K562 (cell line): ENCODE measurements around the gene RGS3. TPM values are rescaled to one million over a fixed set of nuclear protein-coding genes. Genes with fewer than 3 reads are reported as not detected.
A peak's percentile ranks its signal among the peaks of the same experiment; 100 is the strongest.
"Not testable (repeated sequence)": the region's sequence is repeated elsewhere in the genome, so short reads cannot be mapped to it uniquely, and the experiment has no call there.

Experiments
- ATAC-seq: fragments of 200-7000 bp; cut with Tn5 transposase; 3 replicates; pipeline ENCODE4 v1.9.1; 2020; ENCODE audit warnings: moderate library complexity
- BruUV-seq: library from RNA; stranded (reverse); fragments of 400-500 nt; replicated peaks from 2 replicates; lab custom pipeline; 2021; lab: Mats Ljungman, UMichigan
- CTCF ChIA-PET: fragments of 300-600 bp; formaldehyde crosslinking; extraction: SDS; loops from one replicate; lab custom pipeline; 2021; ENCODE audit warnings: low intra/inter-chr PET ratio; lab: Yijun Ruan, JAX
- POLR2A ChIA-PET: fragments of 300-600, 350-650 bp; sonication (Branson Sonifier 250); formaldehyde crosslinking; extraction: SDS; loops from one replicate; lab custom pipeline; 2021; ENCODE audit warnings: antibody characterized with exemption, inconsistent platforms; lab: Yijun Ruan, JAX
- DNase-seq, 4 experiments: peaks; one replicate each; pipeline versions ENCODE4 v3.0.0 to v3.0.0-alpha.2; 2011 to 2018; ENCODE audit warnings: low spot score in 3 of 4, mixed read lengths in 3 of 4; ENCODE audit errors: extremely low read depth in 1 of 4
- FAIRE-seq: peaks from 2 replicates; lab custom pipeline; 2011; peaks lifted over from hg19 to GRCh38; lab: Jason Lieb, UNC
- H2AFZ ChIP-seq: 2 replicates; pipeline ENCODE4 v1.6.0; 2011; ENCODE audit warnings: low read depth, low read length, control low read depth, inconsistent platforms
- H3K27ac ChIP-seq: fragments of 200-600 bp; 3 replicates; pipeline ENCODE4 v1.8.0; 2011; ENCODE audit warnings: low read depth, mild to moderate bottlenecking, control low read depth, inconsistent platforms, low read length, moderate library complexity, mixed read lengths; ENCODE audit errors: extremely low read depth
- H3K27me3 ChIP-seq, 2 experiments: fragments of 300-600 bp in 1 of 2; 2 replicates in 1 of 2; 3 replicates in 1 of 2; pipeline versions ENCODE4 v1.6.0 to v1.8.0; 2011; ENCODE audit warnings: inconsistent platforms in 2 of 2, low read length in 2 of 2, mild to moderate bottlenecking in 1 of 2, mixed read lengths in 1 of 2, moderate library complexity in 1 of 2; ENCODE audit not compliant: control insufficient read depth in 2 of 2, insufficient read depth in 2 of 2
- H3K36me3 ChIP-seq: fragments of 300-600 bp; 3 replicates; pipeline ENCODE4 v1.8.0; 2011; ENCODE audit warnings: mild to moderate bottlenecking, low read length, inconsistent platforms; ENCODE audit not compliant: control insufficient read depth, insufficient read depth
- H3K4me1 ChIP-seq, 2 experiments: fragments of 200-600 bp in 1 of 2; replicated peaks in 1 of 2; 2 replicates in 1 of 2; 3 replicates in 1 of 2; pipeline versions ENCODE4 v1.5.1 to v1.8.0; 2011; ENCODE audit warnings: inconsistent platforms in 2 of 2, low read length in 2 of 2, mild to moderate bottlenecking in 1 of 2, mixed read lengths in 1 of 2, moderate library complexity in 1 of 2; ENCODE audit not compliant: control insufficient read depth in 2 of 2, insufficient read depth in 2 of 2
- H3K4me2 ChIP-seq: 2 replicates; pipeline ENCODE4 v1.6.1; 2011; ENCODE audit warnings: low read length, control low read depth, inconsistent platforms, mixed read lengths; ENCODE audit not compliant: insufficient read depth
- H3K4me3 ChIP-seq: fragments of 200-600 bp; sonication (generic), shearing (Covaris generic); 2 replicates; pipeline ENCODE4 v1.5.1; 2016; ENCODE audit warnings: control low read depth, inconsistent platforms
- H3K79me2 ChIP-seq: fragments of 200-600 bp; 3 replicates; pipeline ENCODE4 v1.8.0; 2011; ENCODE audit warnings: low read length, inconsistent platforms; ENCODE audit not compliant: control insufficient read depth, insufficient read depth
- H3K9ac ChIP-seq, 2 experiments: 2 replicates each; pipeline versions ENCODE4 v1.6.0 to v1.6.1; 2011; ENCODE audit warnings: low read depth in 2 of 2, low read length in 2 of 2, control low read depth in 1 of 2, inconsistent platforms in 1 of 2, mild to moderate bottlenecking in 1 of 2, mixed read lengths in 1 of 2; ENCODE audit not compliant: insufficient read depth in 1 of 2
- H3K9me1 ChIP-seq: one replicate; pipeline ENCODE4 v1.6.0; 2011; ENCODE audit warnings: inconsistent platforms, mild to moderate bottlenecking, low read length, moderate library complexity; ENCODE audit not compliant: control insufficient read depth, insufficient read depth
- H3K9me3 ChIP-seq: replicated peaks from 2 replicates; pipeline ENCODE4 v1.5.1; 2011; ENCODE audit warnings: low read depth, low read length, inconsistent platforms; ENCODE audit not compliant: control insufficient read depth, insufficient read depth
- H4K20me1 ChIP-seq: replicated peaks from 2 replicates; pipeline ENCODE4 v1.6.1; 2011; ENCODE audit warnings: low read length, inconsistent platforms, mixed read lengths; ENCODE audit not compliant: control insufficient read depth, insufficient read depth
- E2F1 ChIP-seq: sonication (generic); formaldehyde crosslinking; IDR thresholded peaks from 2 replicates; pipeline ENCODE4 v1.8.1; 2023; ENCODE audit warnings: mild to moderate bottlenecking, missing genetic modification reagents, moderate library complexity
- EGR1 ChIP-seq: fragments of 450-650 bp; conservative IDR thresholded peaks from 2 replicates; pipeline ENCODE4 v1.6.1; 2017; ENCODE audit warnings: mild to moderate bottlenecking
- MAFG ChIP-seq: fragments of 450-650 bp; conservative IDR thresholded peaks from 2 replicates; pipeline ENCODE4 v1.6.1; 2016; ENCODE audit warnings: missing genetic modification characterization, missing compliant biosample characterization
- NR2C2 ChIP-seq, 2 experiments: fragments of 200-800 bp in 1 of 2; sonication (Bioruptor generic) in 1 of 2; sonication (generic) in 1 of 2; formaldehyde crosslinking in 1 of 2; IDR thresholded peaks; 2 replicates each; pipeline versions ENCODE4 v1.6.1 to v1.8.0; 2016 to 2022; ENCODE audit warnings: mild to moderate bottlenecking in 1 of 2, missing compliant biosample characterization in 1 of 2, missing genetic modification characterization in 1 of 2, missing genetic modification reagents in 1 of 2
- POLR3G ChIP-seq: IDR thresholded peaks from 2 replicates; pipeline ENCODE4 v1.6.1; 2011; ENCODE audit not compliant: insufficient read length, insufficient replicate concordance; ENCODE audit errors: extremely low read depth
- PTBP1 ChIP-seq: fragments of 200-400 bp; formaldehyde crosslinking; IDR thresholded peaks from 2 replicates; pipeline ENCODE4 v1.6.1; 2017; ENCODE audit warnings: low read depth, low read length
- ZBED1 ChIP-seq: IDR thresholded peaks from 2 replicates; pipeline ENCODE4 v1.6.1; 2014
- ZNF143 ChIP-seq: sonication (generic); formaldehyde crosslinking; IDR thresholded peaks from 2 replicates; pipeline ENCODE4 v1.9.0; 2022; ENCODE audit warnings: mild to moderate bottlenecking, missing genetic modification reagents
- WGBS: fragments of 100-300 bp; shearing (Covaris generic); methylation state at CpG from one replicate; pipeline ENCODE4 v1.1.6; 2016; ENCODE audit warnings: low coverage, mixed read lengths; ENCODE audit not compliant: insufficient coverage; ENCODE audit errors: missing lambda C conversion rate; 5-methylcytosine and 5-hydroxymethylcytosine counted together
- in situ Hi-C: fragments of 300-500 bp; cut with MboI; formaldehyde crosslinking; loops from 4 replicates; pipeline ENCODE4 v1.15.0; 2018; ENCODE audit warnings: inconsistent platforms, mixed read lengths
- intact Hi-C: fragments of 100-400 bp; cut with micrococcal nuclease; formaldehyde crosslinking; loops from 2 replicates; pipeline ENCODE4 v1.14.2; 2022
- polyA plus RNA-seq, 8 experiments: library from polyadenylated mRNA; depleted of rRNA in 4 of 8; stranded (reverse) in 5 of 8; unstranded in 3 of 8; fragments of >200 nt; fragmentation: Nextera tagmentation in 2 of 8; fragmentation: Illumina TruSeq in 1 of 8; extraction: Ambion mirVana in 2 of 8; extraction: Trizol in 1 of 8; gene quantifications; 2 replicates each; pipeline versions ENCODE4 v1.2.1 to v1.2.3, GENCODE V29; 2011 to 2014; ENCODE audit warnings: inconsistent platforms in 1 of 8, missing spikeins in 1 of 8
- total RNA-seq, 7 experiments: library from RNA; depleted of rRNA in 6 of 7; stranded (reverse); fragments of >200 nt in 6 of 7; fragmentation: Illumina TruSeq in 2 of 7; extraction: Trizol in 2 of 7; gene quantifications; 2 replicates each; pipeline versions ENCODE4 v1.2.1 to v1.2.3, GENCODE V29; 2011 to 2021; ENCODE audit warnings: low replicate concordance in 1 of 7
- TF ChIP-seq, protein P1 (sequence below), 2 experiments: IDR thresholded peaks in 1 of 2; conservative IDR thresholded peaks in 1 of 2; 2 replicates each; pipeline ENCODE4 v1.6.1; 2016; ENCODE audit warnings: low read depth in 2 of 2, mild to moderate bottlenecking in 1 of 2, missing compliant biosample characterization in 1 of 2, missing genetic modification characterization in 1 of 2, moderate library complexity in 1 of 2

Gene RGS3
- total and polyA plus RNA-seq, 9 of the 15 experiments (the other 6 are each of a cell fraction or from before 2014, with no cell fraction given): 0.08 to 2.9 (median 0.95) TPM

GRCh38 chr9:113491147-113491546 lies 27.6 kb downstream of the RGS3 start:
- H3K36me3 ChIP-seq, ATAC-seq, H4K20me1 ChIP-seq, in situ Hi-C loops, H3K9ac ChIP-seq, H3K9me1 ChIP-seq, BruUV-seq, H3K4me2 ChIP-seq, POLR2A ChIA-PET, intact Hi-C loops, H3K4me3 ChIP-seq, H3K79me2 ChIP-seq, H2AFZ ChIP-seq, H3K27ac ChIP-seq, CTCF ChIA-PET, DNase-seq, FAIRE-seq, H3K4me1 ChIP-seq, H3K9me3 ChIP-seq: not testable (repeated sequence)
- WGBS: 28% methylated on average over 4 of the region's 4 CpGs
- H3K27me3 ChIP-seq: peaks cover 19 to 33% of the 10 kb centered on the region in 2 experiments

- ATAC-seq (no peak), DNase-seq (no peak), FAIRE-seq (no peak)
- WGBS: 6% methylated on average over 11 of the region's 11 CpGs
- no peak overlapping the region for H3K9ac ChIP-seq
- no peaks in the 10 kb centered on the region for H3K36me3 ChIP-seq
- peaks cover 13 to 34% of the 10 kb centered on the region in 2 experiments for H3K27me3 ChIP-seq
- no peaks in the 10 kb centered on the region for H4K20me1 ChIP-seq
- H3K4me1 ChIP-seq: no peaks in the 10 kb centered on the region; a peak in 1 of 5 replicates
- H2AFZ ChIP-seq: peak overlapping the region; percentile 15; the same call in 1 of the 2 replicates
- H3K4me3 ChIP-seq: no peak overlapping the region
- no peaks in the 10 kb centered on the region for H3K79me2 ChIP-seq
- ChIA-PET CTCF (no interaction called here), POLR2A (interaction anchor here (0.7 to 1.3 kb wide), 4 partner anchors 13 to 89 kb away, joined by 3 to 4 read pairs (median 4); no protein-coding TSS in a partner anchor)
- intact Hi-C loops: no loop called here
- H3K27ac ChIP-seq: no peak overlapping the region
- BruUV-seq: no TSS peak
- H3K9me1 ChIP-seq: no peaks in the 10 kb centered on the region
- no peaks in the 10 kb centered on the region for H3K9me3 ChIP-seq
- H3K4me2 ChIP-seq: no peak overlapping the region
- in situ Hi-C loops: no loop called here
- TF ChIP-seq MAFG (tag): no peak; the same call in 1 of the 2 replicates
- no peak for TF ChIP-seq E2F1 (CRISPR knock-in tag)
- TF ChIP-seq, protein P1, sequence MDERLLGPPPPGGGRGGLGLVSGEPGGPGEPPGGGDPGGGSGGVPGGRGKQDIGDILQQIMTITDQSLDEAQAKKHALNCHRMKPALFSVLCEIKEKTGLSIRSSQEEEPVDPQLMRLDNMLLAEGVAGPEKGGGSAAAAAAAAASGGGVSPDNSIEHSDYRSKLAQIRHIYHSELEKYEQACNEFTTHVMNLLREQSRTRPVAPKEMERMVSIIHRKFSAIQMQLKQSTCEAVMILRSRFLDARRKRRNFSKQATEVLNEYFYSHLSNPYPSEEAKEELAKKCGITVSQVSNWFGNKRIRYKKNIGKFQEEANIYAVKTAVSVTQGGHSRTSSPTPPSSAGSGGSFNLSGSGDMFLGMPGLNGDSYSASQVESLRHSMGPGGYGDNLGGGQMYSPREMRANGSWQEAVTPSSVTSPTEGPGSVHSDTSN (CRISPR knock-in tag; IDR thresholded peaks at IDR 0.05; ENCODE audit: low read depth): no peak
- TF ChIP-seq, protein P1 (tag; conservative IDR thresholded peaks at IDR 0.05; ENCODE audit: low read depth): peak; percentile 86
- no peak for TF ChIP-seq ZNF143 (CRISPR knock-in tag)
- no peak for TF ChIP-seq POLR3G
- TF ChIP-seq NR2C2 (CRISPR knock-in tag; IDR thresholded peaks at IDR 0.05): no peak
- no peak for TF ChIP-seq NR2C2 (tag; IDR thresholded peaks at IDR 0.05)
- no peak for TF ChIP-seq ZBED1
- TF ChIP-seq EGR1: 0 out of 2 replicates have a peak, but pooled peaks have one; percentile 16
- no peak for TF ChIP-seq PTBP1
These were observed 29.0 kb downstream of the RGS3 start for GRCh38 chr9:113492343-113493202.
